MV-4-11 (cell line): ENCODE measurements around the gene PMEPA1.
A peak's percentile ranks its signal among the peaks of the same experiment; 100 is the strongest.
"Not testable (repeated sequence)": the region's sequence is repeated elsewhere in the genome, so short reads cannot be mapped to it uniquely, and the experiment has no call there.

Experiments
- DNase-seq: peaks from one replicate; lab custom pipeline; 2025; lab: John Stamatoyannopoulos, UW

The PMEPA1 gene

GRCh38 chr20:57650756-57651483 lies 58.9 kb downstream of the PMEPA1 start:
- DNase-seq: no peak

GRCh38 chr20:57650266-57650665 lies 59.5 kb downstream of the PMEPA1 start:
- no peak for DNase-seq

GRCh38 chr20:57649617-57650015 lies 60.2 kb downstream of the PMEPA1 start:
- DNase-seq: no peak

GRCh38 chr20:57648878-57649616 lies 60.8 kb downstream of the PMEPA1 start:
- DNase-seq: no peak

GRCh38 chr20:57647933-57648785 lies 61.7 kb downstream of the PMEPA1 start:
- DNase-seq: no peak

- DNase-seq: no peak
These were observed 62.5 kb downstream of the PMEPA1 start for GRCh38 chr20:57647006-57647932.

- DNase-seq: no peak
These were observed 70.9 kb downstream of the PMEPA1 start for GRCh38 chr20:57638895-57639236.

GRCh38 chr20:57638173-57638894 lies 71.5 kb downstream of the PMEPA1 start:
- DNase-seq: no peak

- DNase-seq: no peak
These were observed 75.8 kb downstream of the PMEPA1 start for GRCh38 chr20:57633945-57634491.

GRCh38 chr20:57632286-57632685 lies 77.5 kb downstream of the PMEPA1 start:
- DNase-seq: no peak

- no peak for DNase-seq
These were observed 79.8 kb downstream of the PMEPA1 start for GRCh38 chr20:57630061-57630460.

GRCh38 chr20:57629491-57629901 lies 80.3 kb downstream of the PMEPA1 start:
- DNase-seq: not testable (repeated sequence)

- DNase-seq: not testable (repeated sequence)
These were observed 80.9 kb downstream of the PMEPA1 start for GRCh38 chr20:57628962-57629308.

- peak; percentile 80 for DNase-seq
These were observed 81.5 kb downstream of the PMEPA1 start for GRCh38 chr20:57628047-57628961.

- no peak for DNase-seq
These were observed 82.5 kb downstream of the PMEPA1 start for GRCh38 chr20:57627339-57627738.

GRCh38 chr20:57625978-57626377 lies 83.8 kb downstream of the PMEPA1 start:
- DNase-seq: no peak

- DNase-seq: no peak
These were observed 84.4 kb downstream of the PMEPA1 start for GRCh38 chr20:57625181-57625958.

GRCh38 chr20:57624124-57624523 lies 85.7 kb downstream of the PMEPA1 start:
- no peak for DNase-seq
